Fibroblast of skin of left biceps (primary cell): ENCODE measurements around the gene TMEM132D.
"Not testable (repeated sequence)": the region's sequence is repeated elsewhere in the genome, so short reads cannot be mapped to it uniquely, and the experiment has no call there.

Experiments used
- DNase-seq, 2 experiments: peaks; one replicate each; pipeline ENCODE4 v3.0.0-alpha.2; 2013; ENCODE audit warnings: low read depth in 2 of 2

TMEM132D gene

DNA sequence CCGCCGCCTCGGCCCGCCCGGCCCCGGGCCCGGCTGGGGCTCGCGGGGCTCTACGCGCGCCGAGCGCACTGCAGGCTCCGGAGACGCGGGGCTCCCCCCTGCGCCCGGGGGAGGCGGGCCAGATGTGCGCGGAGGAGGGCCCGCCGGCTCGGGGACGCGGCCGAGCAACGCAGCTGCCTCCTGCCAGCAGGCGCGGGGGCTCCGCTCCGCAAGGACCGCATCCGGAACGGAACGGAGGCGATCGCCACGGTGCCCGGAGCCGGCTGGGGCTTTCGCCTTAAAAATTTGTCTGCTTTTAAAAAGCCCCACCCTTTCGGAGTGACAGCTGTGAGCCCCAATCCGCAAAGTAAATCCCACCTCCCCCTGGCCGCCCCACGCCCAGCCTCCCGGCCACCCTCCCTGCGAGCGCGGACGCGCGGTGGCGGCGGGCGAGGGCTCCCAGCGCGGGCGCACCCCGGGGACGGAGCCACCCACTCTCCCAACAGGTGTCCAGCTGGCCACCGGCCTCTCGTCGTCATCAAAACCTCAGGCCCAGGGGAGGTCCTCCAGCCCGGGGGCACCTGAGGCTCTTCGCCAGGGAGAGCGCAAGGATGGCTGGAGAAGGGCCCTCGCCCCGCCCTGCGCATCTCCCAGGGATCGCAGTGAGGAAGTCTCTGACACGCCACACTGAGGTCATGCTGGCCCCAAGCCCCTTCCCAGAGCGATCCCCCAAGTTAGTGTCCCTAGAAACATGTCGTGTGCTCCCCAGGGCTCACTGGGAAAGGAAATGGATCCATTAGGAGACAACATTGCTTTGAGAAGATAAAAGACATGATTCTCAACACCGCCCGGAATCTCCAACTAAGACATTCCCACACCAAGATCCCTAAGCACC lies at the start of gene TMEM132D:
TSS of gene TMEM132D (minus strand) at position 70 of the 874 bp plus-strand sequence.
- no peak for DNase-seq

DNA sequence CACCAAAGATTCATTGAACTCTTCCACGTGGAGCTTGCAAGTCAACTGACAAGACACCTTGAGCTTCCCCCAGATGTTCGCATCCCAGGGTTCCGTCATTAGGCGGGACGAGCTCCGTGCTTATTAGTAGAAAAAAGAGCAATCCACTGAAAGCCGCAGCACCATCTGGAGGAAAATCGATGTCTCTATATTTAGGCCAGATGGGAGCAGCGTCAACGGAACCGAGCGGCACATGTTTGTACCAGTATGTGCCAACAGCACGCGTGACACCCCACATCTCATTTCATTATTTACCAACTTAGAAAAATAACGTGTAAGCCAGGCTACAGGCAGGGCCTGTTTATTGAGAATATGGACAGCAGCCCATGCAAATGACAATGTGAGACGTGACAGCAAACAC lies 45.8 kb upstream of the TMEM132D start:
- DNase-seq, result no peak

DNA sequence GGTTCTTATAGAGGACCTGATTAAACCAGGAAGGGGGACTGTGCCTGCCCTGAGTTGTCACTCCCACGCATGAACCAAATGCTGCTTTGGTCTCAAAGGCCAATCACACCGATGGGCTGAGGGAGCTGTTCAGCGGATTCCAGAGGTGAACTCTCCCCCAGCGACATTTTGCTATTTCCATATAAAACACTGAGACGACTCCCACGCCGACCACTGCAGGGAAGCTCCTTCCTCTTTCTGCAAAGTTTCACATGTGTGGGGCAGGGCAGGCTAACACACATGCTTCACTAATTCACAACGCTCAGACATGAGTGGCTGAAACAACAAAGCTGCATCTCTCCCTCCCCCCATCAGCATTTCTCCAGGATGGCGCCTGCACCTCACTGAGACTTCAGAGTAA lies 37.8 kb upstream of the TMEM132D start:
- no peak for DNase-seq

DNA sequence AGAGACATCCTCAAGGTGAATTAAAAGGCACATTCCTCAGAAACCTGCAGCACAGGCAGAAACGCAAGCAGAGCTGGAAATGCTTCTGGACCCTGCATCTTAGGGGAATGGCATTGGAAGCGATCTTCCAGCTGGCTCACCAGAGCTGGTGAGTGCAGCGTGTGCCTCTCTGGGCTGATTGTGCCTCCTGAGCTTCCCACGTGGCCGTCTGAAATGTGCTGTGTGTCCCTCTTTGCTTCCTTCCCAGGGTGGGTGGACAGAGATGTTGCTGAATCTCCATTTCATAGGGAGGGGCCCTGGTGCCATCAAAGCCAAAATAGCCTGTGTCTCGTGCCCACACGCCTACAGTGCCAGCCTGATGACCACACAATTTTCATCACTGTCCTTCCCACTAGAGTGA lies 34.3 kb upstream of the TMEM132D start:
- no peak for DNase-seq

DNA sequence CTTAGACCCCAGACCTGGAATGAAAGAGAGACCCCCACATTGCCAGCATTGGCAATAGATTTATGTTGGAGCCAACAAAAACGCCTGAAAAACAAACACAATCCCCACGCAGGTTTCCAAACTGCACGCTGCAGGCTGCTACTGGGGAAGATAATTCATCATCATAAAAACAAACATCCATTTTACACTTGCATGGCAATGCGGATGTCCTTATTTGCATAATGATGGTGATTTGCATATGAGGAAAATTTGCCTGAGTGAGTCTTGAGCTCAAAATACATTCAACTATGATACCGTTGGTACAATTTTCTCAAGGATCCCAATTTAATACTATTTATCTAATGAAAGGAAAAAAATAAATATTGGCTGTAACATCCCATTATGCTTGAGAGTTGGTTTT lies 33.6 kb upstream of the TMEM132D start:
- no peak for DNase-seq

DNA sequence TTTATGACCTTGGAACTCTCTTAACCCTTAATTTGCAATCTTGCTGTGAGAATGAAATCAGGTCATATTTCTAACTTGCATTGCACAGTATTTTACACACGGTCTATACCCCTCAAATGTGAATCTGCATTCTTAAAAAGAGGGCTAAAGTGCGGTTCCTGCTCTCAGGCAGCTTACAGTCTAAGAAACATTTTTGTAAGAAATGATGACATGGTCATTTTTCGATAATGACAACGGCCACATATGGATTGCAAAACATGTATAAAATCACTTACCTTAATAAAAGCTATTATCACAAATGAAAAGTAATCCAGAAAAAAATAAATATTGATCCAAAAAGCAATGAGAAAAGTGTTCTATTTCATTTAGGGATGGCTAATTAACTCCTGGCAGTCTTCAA lies 24.8 kb upstream of the TMEM132D start:
- DNase-seq, result no peak

DNA sequence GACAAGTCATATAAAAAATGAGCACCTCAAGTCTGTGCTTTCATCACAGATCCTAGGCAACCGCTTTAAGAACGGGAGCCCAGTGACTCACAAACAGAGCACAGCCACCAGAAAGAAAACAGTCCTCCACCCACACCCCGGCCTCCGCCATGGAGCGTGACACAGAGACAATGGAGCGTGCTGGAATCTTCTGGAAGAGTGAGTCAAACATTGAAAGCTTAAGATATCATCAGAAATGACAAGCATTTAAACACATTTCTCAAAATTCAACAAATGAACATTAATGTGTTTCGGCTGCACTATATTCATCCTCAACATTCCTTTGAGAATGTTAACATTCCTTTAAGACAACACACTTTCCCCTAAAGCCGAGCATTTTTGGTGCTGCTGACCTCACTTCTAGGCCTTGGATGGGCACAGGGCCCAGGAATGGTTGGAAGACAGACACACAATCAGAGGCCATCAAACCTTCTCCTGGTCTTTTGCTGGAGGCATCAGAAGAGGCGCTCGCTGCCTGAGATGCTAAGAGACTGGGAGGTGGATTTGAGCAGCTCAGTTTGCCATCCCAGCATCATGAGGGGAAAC lies 23.6 kb upstream of the TMEM132D start:
- peak; percentile 33 to 35 for DNase-seq

DNA sequence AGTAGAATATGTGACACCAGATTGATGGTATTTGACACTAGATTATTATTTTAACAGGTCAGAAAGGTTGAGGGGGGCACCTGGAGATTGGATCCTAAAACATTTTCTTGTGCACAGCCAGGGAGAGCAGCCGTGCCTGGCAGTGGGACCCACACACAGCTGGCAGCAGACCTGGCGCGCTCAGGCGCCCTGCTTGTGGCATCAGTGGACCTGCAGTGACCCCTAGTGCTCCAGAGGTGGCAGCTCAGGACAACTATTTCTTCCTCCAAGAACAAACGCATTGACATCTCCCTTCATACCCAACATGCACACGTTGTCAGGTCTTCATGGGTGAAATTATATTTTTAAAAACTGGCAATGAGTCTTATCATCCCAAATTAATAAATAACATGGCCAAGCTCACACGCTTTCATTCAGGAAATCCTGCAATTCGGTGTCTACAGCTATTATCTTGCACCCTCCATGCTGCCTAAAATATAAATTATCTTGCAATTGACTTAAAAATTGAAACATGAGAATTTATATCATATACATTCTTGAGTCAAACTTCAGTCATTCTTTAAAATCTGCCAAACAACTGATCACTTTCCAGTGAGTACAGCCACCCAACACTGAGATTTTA lies 7.7 kb upstream of the TMEM132D start:
- peak in 1 of 2 experiments; percentile 19 for DNase-seq

DNA sequence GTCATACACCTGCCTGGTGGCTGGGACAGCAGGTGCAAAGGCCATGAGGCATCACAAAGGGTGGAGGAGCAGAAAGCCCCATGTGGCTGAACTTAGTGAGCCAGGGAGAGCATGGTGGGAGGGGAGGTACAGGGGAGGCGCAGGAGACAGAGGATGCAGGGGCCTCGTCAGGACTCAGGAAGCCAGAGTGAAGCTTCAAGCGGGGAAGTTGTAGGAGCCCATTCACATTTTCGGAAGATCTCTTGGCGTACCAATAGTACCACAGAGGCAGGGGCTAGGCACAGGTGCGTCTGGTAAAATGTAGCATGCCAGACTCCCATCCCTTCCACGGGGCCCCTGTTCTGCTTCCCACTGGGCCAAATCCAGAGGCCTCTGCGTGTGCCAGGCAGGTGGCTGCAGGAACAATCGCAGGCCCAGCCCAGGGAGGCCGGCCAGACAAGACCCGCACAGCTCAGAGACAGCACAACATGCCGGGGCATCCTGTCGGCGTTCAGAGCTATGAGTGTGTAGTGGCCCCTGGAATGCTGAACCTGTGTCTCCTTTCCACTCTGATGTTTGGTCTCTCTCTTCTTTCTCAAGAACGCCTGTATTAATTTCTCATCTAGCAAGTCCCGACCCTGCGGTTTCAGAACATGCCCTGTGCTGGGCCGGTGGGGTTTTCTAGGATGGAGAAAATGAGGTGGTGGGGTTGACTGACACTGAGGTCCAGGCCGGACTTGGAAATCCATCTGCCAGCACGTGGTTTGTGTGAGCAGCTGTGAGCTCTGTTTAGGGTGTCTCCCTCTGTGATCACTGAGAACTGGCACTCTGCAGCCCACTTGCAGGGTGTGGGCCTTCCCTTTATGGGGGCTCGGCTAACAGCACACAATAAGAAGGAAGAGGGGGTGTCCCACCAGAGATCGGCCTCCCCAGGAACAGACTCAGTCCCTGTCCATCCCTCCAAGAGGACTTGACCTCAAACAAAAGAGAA lies 5.5 kb upstream of the TMEM132D start:
- no peak for DNase-seq

DNA sequence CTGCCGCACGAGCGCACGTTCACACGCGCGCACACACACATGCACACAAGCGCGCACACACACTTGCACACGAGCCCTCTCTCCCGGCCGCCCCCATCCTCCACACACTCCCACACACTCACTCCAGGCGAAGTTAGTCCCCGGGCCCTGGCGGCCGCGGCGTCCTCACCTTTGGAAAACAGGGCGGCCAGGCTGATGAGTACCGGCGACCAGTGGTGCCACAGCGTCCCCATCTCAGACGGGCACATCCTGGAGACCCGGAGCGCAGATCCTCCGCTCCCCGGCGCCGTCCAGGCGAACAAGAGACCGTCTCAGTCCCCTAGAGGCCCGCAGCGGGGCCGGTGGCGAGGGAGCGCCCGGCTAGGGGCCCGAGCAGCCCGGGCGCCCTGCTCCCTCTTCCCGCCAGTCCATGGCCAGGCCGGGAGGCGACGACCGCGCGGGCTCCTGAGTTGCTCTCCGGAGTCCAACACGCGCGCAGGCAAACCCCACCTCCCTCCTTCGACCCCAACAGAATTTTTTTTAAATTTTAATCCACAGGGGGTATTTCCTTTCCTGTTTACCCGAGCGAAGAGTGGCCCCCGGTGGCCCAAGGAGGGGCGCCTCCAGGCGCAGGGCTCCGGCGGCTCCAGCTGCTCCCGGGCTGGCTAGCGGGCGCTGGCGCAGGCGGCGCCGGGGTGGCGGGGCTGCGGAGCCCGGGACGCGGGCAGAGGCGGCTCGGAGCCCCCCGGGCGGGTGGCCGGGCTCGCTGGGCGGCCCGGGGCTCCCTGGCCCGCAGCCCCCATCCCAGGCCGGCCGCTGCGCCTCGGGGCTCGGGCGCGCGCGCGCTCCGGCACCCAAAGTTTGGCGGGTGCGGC lies 506 bp downstream of the TMEM132D start:
- no peak for DNase-seq

DNA sequence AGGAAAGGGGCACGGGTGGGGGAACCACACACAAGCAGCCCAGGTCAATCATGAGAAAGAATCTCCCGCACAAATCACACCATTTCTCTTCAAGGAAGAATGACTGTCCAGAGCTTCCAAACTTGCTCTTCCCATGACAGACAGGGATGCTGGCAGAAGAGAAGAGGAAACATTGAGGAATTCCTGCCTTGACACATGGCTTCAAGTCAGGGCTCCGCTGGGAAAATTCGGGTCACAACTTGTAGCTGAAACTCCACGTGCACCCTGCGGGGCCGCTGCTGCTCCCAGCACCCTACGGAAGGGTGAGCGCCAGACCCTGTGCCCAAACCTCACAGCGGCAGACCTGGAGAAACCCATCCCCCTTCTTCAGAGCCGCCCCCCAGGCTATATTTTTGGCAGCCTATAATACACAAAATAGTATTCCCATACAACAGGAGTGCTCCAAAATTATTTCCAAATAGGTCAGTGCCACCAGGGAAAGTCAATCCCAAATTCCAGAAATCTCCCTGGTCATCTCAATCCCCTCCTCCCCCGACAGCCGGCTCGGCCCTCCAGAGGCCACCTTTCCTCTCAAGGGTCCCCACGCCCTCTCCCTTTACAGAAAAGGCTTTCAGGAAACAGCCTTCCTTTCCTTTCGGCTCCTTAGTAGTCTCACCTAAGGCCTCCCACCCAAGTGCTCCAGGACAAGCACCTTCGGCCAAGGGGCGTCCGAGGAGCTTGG lies 1.3 kb downstream of the TMEM132D start:
- no peak for DNase-seq

DNA sequence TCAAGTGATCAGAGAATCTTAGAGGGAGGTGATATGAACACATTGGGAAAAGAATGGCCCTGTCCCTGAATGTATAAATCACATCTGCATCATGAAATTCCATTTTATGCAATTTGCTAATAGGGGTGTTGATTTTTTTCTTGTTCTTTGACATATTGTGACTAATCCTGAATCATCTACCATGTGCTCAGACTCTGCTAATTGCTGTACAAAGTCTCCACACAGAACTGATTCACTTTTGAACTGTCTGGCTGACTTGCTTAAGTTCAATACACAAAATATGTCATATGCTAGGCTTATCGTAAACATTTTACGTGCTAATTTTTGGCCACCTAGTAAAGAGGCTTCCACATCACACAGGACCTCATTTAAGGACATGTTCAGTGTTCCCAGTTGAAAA lies 2.6 kb downstream of the TMEM132D start:
- DNase-seq, result peak in 1 of 2 experiments; percentile 6

DNA sequence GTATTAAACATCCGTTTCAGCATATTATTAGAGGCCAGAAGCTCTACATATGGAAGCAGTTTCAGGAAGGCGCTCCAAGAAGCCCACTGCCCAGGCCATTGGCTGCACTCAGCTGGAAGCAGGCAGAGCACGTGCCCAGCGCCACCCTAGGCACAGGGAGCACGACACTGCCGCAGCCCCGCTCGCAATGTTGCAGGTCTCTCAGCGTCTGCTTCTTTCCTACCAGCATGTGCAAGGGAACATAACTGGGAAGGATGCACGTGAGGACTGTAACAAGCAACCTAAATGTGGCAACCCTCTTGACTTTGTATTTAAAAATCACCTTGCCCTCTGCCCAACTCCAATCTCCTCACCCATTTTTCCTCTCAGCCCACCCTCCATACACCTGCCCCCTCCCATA lies 3.5 kb downstream of the TMEM132D start:
- no peak for DNase-seq

DNA sequence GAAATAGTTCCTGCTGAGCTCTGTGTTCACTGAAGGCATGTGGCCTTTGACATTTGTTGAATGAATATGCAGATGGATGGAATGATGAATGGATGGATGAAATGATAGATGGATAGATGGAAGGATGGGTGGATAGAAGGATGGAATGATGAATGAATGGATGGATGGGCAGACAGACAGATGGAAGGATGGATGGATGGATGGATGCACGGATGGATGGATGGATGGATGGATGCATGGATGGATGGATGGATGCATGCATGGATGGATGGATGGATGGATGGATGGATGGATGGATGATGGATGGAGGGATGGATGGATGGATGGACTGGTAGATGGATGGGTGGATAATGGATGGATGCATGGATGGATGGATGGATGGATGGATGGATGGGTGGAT lies 4.8 kb downstream of the TMEM132D start:
- not testable (repeated sequence) for DNase-seq

DNA sequence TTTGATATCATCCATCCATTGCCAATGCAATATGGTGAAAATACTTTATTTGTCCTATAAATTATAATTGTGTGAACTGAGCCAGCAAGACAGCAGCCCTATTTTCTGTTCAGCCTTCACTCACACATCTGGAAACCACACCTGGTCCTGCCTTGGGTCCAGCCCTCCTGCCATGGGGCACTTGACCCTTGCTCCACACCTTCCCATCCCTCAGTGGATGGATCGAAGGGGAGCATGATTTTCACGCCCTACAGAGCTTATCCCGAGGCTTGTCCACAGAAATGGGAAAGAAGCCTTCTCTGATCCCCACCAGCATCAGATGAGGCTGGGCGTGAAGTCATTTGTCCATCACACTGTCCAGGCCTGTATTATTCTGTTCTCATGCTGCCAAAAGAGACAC lies 10.1 kb downstream of the TMEM132D start:
- DNase-seq, result no peak

DNA sequence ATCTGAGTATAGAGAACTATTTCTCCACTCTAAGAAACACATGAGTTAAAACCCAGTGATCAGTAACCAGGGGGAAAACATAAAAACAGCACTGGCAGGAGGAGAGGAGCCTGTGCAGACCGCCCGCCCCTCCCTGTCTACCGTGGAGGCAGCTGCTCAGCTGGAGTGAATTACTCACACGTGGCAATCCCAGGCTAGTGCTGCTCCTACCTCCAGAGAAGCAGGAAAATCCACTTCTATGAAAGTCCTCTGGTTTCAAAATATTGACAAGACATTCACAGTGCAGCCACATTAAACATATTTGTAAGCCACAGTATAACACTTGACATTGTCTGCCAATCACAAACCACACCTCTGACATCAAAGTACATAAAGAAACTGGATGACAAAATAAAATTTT lies 16.7 kb downstream of the TMEM132D start:
- peak in 1 of 2 experiments; percentile 9 for DNase-seq

DNA sequence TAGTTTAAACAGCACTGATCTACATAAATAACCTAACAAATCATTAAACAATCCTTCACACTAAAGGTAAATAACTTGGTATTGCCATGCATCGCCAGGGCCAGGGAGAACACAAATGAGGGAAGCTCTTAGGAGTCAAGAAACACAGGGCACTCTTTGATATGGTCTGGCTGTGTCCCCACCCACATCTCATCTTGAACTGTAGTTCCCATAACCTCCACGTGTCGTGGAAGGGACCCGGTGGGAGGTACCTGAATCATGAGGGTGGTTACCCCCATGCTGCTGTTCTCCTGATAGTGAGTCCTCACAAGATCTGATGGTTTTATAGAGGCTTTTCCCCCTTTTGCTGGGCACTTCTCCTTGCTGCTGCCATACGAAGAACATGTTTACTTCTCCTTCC lies 17.3 kb downstream of the TMEM132D start:
- no peak for DNase-seq

DNA sequence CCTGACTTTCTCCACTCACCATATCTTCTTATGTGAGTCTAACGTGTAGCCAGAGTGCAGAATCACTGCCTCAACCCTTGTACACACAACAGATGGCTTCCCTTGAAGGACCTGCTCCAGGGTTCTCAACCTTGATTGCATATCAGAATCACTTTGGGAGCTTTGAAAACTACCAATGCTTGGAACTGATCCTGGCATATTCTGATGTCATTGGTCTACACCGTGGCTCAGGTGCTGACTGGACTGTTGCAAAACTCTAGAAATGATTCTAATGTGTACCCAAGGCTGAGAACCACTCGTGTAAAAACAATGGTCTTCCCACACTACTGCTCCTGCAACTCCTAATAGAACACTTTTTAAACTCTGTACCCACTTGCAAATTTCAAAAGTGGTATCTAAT lies 18.5 kb downstream of the TMEM132D start:
- no peak for DNase-seq

DNA sequence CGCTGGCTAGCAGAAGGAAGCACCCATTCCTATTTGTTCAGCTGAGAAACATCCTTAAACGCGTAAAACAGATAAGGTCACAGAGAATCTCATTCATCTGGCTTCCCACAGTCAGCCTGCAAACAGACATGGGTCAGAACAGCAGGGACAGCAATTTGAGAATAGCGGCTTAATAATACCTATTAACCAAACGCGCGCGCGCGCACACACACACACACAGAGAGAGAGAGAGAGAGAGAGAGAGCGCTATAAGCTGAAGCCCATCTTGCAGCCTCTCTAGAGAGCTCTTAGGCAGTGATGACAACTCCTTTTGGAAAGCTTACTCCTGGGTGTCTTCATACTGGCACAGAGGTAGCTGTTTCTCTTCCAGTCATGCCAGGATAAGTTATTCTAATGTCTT lies 26.4 kb downstream of the TMEM132D start:
- DNase-seq, result no peak

DNA sequence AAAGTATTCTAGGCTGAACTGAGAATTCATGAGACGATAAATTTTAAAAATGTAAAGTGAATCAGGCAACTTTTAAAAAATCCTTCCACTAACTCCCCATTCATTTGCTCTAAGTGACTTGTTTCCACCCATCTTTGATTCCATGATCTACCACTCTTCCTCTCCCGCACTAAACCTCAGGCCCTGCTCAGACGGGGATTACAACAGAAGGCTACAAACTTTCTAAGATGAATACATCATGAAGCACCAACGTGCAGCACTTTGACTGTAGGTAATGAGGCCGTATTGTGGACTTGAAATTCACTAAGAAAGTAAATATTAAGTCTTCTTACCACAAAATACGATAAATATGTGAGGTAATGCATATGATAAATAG lies 30.0 kb downstream of the TMEM132D start:
- DNase-seq, result no peak
